ENCODE data around the gene ENGASE.

DNA sequence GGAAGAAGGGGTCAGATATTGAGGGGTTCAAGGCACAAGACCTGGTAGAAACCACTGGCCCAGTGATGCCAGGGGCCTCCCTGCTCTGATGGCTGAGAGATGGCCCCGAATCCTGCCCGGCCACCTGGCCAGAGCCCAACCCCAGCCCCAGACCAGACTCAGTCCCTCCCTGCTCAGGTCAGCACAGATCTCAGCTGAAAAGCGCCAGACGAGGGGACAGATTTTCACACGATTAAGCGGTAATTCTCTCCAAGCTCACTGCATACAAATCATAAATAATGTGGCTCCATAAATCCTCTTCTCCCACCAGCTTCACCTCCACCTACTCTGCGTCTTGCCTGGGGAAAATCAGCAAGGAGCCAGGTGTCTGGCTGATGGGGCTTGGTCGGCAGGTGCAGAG is 57.1 kb downstream of the ENGASE start:
- TF ChIP-seq, protein P1, sequence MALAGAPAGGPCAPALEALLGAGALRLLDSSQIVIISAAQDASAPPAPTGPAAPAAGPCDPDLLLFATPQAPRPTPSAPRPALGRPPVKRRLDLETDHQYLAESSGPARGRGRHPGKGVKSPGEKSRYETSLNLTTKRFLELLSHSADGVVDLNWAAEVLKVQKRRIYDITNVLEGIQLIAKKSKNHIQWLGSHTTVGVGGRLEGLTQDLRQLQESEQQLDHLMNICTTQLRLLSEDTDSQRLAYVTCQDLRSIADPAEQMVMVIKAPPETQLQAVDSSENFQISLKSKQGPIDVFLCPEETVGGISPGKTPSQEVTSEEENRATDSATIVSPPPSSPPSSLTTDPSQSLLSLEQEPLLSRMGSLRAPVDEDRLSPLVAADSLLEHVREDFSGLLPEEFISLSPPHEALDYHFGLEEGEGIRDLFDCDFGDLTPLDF (CRISPR knock-in tag; IDR thresholded peaks at IDR 0.05): no peak
- TF ChIP-seq ZBTB1 (CRISPR knock-in tag; IDR thresholded peaks at IDR 0.05; ENCODE audit: borderline replicate concordance, low read depth): no peak
- TF ChIP-seq, protein P2, sequence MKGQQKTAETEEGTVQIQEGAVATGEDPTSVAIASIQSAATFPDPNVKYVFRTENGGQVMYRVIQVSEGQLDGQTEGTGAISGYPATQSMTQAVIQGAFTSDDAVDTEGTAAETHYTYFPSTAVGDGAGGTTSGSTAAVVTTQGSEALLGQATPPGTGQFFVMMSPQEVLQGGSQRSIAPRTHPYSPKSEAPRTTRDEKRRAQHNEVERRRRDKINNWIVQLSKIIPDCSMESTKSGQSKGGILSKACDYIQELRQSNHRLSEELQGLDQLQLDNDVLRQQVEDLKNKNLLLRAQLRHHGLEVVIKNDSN (CRISPR knock-in tag; IDR thresholded peaks at IDR 0.05): no peak
- TF ChIP-seq, protein P3, sequence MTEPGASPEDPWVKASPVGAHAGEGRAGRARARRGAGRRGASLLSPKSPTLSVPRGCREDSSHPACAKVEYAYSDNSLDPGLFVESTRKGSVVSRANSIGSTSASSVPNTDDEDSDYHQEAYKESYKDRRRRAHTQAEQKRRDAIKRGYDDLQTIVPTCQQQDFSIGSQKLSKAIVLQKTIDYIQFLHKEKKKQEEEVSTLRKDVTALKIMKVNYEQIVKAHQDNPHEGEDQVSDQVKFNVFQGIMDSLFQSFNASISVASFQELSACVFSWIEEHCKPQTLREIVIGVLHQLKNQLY (CRISPR knock-in tag; conservative IDR thresholded peaks at IDR 0.05): no peak
